SHP77 (cell line): ENCODE data around the gene HOXB9.

Source experiments
- DNase-seq, 2 experiments: peaks; one replicate each; lab custom pipeline; 2025; lab: John Stamatoyannopoulos, UW

HOXB9 gene

DNA sequence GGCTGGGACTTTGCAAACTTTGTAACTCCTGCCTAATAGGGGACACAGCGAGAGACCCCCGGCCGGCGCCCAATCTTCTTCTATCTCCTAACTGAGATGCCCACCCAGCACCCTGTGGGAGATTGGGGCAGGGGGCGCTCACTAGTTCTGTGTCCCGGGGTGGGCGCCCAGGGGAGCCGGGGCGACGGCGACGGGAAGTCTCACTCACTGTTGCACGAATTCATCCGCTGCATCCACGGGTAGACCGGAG is 28.7 kb downstream of the HOXB9 start:
- DNase-seq = no peak

DNA sequence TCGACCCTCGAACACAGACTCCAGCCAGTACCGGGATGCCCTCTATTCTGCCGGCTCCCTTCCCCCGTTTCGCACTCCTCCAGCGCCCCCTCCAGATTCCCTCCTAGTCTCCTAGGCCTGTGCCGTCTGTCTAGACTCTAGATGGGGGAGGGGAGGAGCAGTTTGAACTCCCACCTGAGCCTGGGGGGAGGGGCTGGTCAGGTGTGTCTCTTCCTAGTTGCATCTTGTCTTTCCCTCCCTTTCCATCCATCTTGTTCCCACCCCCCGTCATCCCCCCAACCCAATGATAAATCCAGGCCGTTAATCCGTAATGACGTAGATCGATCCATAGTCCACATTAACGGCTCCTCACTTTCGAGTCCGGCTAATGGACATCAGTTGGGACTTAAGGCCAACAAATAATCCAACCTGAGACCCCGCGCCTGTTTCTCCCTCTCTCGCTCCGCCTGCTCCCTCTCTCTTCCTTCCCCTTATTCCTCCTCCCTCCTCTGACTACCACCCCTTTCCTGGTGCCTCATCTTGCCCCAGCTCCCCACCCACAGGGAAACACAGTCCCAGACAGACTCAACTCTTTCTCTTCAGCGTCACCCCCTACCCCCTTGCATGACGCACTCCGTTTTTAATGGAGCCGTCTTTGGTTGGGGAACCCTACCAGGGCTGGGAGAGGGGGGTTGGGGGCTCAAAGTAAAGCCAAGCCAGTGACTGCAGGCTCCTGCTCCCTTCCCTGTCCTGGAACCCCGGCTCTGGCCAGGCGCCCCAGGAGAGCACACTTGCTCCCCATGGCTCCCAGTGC is 29.2 kb downstream of the HOXB9 start:
- no peak for DNase-seq

DNA sequence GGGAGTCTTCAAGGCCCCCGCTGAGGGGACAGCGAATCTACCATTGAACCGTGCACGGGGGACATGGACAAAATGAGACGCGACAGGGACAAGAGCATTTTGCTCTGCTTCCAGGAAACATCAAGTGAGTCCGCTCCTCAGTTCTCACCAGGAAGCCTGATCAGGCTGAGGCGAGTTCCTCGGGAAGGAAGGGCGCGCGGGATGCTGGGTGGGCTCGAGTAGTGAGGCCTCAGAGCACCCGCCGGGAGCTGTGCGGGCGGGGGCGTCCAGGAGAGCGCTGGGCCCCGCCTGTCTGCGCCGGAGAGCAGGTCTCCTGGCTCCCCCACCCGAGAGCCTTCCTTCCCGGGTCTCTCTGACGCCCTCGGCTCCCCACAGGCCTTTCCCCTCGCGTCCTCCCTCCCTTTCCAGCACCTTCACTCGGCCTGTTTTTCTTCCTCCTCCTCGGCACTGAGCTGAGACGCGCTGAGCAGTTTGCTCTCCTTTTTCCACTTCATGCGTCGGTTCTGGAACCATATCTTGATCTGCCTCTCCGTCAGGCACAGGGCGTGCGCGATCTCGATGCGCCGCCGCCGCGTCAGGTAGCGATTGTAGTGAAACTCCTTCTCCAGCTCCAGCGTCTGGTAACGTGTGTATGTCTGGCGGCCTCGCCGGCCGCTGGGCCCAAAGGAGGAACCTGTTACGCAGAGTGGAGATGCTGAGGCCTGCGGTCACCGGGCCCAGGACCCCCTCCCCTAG is 30.0 kb downstream of the HOXB9 start:
- no peak for DNase-seq

DNA sequence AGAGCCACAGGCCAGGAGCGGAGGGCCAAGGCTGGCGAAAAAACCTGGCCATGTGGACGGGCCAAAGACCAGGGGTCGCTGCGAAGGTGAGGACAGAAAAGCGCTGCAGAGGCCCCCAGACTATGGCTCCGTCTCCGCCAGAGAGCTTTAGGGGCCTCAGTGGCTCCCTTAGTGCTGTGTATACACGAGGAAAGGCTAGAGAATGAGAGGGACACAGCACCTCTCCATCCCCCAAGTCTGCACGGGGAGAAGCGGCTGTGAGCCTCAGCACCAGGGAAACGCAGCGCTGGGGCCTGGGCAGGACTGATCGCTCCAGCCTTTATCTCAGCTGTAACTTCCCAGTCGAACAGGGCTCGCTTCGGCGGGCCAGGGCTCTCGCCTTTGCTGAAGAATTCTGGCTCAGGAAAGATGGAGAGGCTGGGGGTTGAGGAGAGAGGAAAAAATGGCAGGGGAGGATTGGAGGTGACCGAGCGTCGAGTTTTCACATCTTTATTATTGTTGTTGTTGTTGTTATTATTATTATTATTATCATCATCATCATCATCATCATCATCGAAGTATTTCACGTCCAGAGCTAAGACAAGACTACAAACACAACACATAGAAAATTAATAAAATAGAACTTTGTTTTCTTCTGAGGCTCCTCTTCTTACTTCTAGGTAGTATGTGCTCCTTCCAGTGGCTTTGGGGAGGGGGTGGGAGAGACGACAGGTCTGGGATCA is 30.7 kb downstream of the HOXB9 start:
- DNase-seq = no peak

DNA sequence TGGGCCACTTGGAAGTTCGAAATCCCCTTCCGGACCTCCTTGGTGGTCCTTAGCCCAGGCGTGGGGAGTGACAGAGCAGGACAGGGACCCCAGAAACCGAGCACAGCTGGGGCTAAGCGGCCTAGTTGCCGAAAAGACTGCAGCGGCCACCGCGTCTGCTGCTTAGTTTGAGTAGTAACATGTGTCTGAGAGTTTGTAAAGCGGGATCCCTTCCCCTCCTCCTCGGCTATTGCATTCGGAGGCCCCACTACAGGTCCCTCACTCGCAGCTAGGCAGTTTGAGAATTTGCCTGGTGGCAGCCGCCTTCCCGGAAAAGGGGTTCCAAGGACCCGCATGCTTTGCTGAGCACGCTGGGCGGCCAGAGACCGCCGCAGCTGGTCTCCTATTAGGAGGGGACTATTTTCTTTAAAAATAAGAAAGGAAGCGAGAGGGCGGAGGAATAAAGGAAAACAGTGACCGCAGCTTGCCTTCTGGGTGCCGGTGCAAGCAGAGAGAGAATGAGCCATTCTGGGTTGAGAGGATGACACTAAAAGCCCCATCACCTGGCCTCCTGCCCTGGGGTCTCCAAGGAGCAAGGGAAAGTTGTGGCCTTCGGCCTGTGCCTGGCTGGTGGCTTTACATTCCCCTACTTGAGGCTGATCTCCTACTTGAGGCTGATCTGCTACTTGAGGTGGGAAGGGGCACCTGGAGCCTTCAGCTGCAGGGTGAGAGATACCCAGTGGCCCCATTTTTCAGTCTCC is 31.4 kb downstream of the HOXB9 start:
- no peak for DNase-seq

DNA sequence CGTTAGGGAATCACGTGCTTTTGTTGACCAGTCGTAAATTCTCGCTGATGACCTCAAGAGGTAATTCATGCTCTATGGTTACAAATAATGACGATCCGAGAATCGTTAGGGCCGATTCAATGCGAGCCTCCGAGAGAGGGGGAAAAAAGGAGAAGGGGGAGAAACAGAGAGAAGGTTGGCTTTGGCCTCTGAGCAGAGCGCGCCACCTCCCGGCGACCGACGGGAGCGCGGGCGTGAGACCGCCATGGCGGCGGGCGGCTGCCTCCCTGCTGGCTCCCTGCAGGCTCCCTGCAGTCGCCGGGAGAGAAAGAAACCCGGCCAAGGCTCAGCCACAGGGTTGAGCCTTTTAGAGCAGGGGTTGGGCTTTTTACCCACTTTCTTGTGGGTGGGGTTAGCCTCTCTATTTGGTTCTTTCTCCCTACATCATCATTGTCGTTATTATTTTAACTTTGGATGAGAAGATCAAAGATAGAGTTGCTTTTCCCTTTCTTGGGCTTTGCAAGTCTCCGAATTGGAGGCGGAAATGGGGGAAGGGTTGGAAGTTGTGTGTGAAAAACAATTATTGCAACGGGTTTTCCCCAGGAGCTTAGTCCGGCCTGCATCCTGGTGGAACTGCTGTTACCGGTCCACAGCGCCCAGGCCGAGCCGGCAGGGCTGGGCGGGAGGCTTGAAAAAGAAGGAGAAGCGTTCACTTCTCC is 32.2 kb downstream of the HOXB9 start:
- peak; percentile 95 to 99 for DNase-seq

DNA sequence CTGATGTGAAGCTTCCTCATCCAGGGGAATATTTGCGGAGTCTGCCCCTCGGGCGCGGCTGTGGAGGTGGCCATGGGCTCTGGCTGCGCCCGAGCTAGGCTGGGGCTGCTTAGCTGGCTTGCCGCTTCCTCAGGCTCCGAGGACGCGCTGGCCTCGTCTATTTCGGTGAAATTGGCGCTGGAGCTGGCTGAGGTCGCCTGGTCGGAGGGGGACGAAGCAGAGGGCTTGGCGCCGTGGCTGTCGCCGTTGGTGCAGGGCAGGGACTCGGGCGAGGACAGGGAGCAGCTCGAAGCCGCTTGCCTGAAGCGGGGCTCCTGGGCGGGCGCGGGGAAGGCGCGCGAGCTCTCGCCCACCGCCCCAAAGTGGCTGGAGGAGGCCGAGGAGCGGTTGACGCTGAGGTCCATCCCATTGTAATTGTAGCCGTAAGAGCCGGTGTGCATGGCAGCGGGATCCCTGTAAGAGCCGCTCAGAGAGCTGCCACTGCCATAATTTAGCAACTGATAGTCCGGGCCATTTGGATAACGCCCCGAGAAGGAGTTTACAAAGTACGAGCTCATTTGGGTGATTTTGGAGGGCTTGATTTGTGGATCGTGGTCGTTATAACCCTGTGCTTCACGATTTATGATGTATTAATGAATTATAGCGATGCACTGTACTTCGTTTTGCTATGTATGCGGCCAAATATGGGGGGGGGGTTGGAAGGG is 32.9 kb downstream of the HOXB9 start, which contains the start of gene HOXB5:
Gene HOXB5, minus strand, starts transcription at position 654 of the 704 bp plus-strand sequence. Its CDS starts 97 bp downstream, at position 557.
- DNase-seq = peak; percentile 75 to 77

DNA sequence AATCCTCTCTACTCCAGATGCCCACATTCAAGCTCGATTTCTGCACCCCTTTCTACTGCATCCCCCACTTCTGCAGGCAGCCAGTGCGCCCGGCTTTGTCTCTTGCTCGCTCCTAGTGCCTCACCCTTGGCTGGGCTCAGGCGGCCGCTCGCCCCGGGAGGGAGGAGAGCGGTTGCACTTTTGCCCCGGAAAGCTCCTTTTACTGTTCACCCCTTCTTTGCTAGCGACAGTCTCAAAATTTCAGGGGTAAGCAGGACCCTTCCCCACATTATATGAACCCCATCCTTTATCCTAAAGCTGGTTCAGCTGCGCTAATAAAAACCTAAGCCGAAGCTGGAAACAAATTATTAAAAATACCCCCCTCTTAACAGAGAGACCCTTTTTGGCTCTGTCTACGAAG is 33.6 kb downstream of the HOXB9 start:
- DNase-seq = peak in 1 of 2 experiments; percentile 26

DNA sequence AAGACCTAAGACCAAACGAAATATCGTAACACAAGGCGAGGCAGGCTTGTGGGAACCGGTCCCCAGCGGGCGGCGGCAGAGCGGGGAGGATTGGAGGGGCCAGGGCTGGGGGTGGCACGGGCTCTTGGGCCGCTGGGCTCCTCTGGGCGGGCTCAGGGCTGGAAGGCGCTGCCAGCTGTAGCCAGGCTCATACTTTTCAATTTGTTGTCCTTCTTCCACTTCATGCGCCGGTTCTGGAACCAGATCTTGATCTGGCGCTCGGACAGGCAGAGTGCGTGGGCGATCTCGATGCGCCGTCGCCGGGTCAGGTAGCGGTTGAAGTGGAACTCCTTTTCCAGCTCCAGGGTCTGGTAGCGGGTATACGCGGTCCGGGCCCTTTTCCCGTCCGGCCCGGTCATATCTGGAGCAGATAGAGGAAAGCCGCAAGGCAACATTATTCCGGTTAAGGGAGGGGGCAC is 34.1 kb downstream of the HOXB9 start:
- peak in 1 of 2 experiments; percentile 28 for DNase-seq

DNA sequence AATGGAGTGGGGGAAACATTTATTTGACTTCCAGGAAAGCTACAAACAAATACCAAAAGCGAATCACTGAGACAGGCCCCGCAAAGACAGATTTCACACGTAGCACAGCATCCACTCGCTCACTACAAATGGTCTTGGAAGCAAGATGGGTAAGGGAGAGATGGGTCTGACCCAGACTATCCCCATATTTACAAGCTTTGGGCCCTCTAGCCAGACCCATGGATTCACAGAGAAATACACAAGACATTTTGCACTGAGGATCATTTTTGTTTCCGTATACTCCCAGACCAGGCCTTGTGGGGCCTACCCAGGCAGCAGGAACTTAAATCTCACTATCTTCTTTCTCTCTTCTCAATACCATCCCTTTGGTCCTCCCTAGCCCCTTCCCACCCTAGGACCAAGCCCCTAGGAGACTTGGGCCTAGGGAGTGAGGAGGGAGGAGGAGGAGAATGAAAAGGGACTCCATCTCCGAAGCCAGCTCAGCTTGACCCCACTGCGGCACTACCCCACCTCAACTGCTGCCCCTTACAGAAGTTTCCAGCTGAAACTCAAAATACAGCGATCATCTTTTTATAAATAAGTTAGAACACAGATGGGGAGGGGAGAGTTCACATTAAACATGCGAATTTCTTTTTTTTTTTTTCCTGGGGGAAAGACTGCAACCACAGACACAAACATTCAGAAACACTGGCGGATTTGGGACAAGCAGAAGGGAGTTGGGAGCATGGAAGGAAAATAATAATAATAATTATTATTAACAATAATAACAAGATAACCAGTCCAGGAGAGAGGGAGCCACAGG is 34.7 kb downstream of the HOXB9 start:
- no peak for DNase-seq

DNA sequence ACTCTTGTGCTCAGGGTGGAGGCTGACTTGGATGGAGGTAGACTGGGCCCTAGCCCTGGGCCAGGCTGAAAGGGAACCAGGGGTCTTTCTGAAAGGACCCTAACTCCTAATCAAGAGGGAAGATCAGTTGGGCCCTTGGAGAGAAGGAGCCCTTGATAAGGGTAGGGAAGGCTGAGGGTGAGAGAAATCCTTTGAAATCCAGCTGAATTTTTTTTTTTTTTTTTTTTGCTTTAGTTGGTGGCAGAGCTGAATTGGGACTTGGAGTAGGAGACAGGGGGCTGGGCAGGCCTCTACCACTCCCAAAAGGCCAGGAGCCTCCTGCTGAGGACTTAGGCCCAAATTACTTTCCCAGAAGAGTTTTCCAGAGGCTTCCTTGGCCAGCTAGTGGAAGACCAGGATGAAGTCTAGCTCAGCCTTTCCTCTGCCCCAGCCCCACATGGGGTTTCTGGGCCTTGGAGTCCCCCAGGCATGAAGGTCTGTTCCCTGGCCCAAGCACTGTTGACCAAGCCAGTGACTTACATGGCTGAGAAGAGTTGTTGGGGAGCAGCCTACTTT is 35.5 kb downstream of the HOXB9 start:
- no peak for DNase-seq

DNA sequence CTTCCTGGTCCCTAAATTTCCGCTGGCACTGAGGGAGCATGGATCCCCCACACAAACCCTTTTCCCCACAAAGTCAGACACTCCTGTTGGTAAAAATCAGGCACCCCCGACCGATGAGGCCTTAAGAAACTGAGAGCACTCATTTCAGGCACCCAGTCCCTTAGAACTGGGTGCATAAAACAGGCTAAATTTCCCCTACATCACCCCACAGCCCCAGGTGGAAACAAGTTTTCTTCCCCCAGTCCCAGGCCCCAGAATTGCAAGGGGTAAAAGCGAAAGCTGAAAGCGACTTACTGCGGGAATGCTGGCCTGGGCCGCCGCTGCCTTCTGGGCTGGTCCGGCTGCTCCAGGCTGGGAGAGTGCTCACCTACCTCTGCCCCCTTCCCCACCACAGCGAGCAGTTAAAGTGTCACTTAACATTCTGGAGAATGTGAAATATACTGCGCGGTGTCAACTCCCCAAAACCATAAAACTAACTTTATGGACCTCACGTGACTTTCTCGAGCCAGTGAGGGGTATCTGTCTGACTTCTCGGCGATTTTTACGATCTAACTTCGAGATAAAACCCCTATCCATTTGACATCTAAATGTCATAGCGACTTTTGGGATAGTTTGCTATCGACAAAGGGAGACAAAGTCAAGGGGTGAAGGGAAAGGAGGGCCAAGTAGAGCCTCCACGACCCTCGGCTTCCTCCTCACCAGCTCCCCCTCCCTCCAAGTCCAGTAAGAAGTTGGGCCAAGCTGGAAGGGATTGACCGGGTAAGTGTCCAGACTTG is 36.1 kb downstream of the HOXB9 start, which contains the start of gene HOXB3:
Gene HOXB3, minus strand, starts transcription at position 411 of the 776 bp plus-strand sequence. CDS start 37,767 bp downstream, outside the sequence.
- DNase-seq = peak in 1 of 2 experiments; percentile 32

DNA sequence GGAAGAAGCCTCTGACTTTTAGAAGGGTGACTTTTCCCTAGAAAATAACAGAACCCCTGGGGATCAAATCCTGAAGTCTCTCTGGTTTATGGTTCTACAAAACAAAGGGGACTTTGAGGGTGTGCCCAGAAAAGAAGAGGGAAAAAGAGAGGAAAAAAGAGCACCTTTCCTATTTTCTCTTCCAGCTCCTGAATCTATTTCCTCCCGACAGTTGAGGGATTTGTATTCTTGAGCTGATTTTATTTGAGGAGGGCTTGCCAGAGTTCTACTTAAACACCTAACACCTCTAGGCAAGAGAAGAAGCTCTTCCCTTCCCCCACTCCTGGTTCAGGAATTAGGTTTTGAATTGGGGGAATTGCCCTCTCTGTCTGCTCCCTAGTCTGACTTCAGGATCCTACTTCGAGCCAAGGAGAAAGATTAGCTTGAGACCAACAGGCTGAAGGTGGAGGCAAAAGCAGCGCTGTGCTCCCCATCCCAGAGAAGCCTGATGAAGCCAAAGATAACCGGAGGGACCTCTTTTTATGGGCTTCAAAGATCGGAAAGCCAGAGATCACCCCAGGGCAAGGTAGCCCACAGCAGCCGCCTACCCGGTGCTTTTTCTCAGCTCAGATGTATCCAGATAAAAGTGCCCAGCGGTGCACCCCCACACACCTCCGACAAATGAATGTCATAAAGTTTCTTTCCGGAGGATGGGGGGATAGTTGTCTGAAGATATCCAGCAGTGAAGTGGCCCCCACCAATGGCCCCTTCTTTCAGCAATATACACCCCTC is 36.9 kb downstream of the HOXB9 start:
- DNase-seq = no peak

DNA sequence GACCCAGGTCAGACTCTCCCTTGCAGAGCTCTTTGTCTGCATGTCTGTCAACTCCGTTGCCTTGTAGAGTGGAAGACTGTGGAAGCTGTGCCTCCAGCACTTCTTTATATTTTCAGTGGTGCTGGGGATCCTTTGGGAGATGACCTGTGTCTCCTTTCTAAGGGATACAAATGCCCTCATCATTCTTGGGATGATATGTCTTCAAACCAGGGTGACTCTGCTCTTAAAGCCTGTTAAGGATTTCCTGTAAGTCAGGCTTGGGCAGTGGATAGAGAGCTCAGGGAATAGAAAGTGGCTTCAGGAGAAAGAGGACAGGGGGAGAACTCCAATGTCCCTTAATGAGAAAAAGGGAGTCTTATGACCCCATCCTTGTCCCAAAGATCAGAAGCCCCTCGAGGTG is 37.6 kb downstream of the HOXB9 start:
- DNase-seq = no peak

DNA sequence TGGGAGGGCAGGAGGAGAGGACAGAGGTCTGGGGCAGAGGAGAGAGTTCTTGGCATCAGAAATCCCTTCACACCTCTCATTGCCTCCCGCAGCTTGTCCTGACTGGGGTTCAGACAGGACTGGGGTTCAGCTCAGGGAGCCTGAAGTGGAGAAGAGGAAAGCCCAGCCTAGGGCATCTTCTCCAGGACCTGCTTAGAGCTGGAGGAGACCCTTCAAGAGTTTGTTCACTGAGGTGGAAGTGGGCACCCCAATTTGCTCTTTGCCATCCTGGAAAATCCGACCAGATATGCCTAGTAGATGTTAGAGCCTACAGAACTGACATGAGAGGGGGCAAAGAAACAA is 38.1 kb downstream of the HOXB9 start:
- DNase-seq = no peak

DNA sequence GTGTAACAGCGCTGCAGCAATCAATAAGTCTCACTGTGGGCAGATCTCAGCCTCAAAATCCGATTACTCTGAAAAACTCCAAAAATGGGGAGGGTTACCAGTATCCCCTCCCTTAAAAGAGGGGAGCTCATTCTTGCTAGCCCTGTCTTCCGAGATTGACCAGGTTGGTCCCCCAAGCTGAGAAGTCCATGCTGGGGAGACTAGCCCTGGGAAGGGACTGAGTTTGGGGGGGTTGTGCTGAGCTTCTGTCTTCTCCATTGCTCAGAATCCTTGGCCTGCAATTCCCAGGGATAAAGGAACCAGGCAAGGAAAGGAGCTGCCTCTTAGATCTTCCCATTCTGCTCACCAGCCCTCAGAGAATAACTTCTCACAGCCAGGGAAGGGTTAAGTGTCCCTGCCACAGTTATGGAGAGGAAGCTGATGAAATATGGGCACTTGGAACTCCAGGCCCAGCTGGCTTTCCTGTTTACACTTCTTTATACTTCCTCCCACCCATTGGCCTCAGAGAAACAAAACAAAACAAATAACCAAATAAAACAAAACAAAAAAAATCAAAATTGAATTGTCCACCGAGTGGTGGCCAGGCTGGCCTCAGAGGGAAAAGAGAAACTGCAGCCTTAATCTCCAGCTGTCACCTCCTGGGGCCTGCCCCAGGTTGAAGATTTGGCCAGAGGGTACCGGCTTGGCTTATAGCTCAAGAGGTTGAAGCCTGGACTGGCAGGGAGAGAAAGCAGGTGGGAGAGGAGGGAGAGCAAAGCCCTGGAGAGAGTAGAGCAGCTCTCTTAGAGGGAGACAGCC is 38.7 kb downstream of the HOXB9 start:
- DNase-seq = peak; percentile 93 to 95
